Activated CD4-positive, alpha-beta T cell treated with anti-CD3 and anti-CD28 coated beads, Interleukin-2, amount 50 U/mL, for 24 hours (primary cell): ENCODE data around the gene KDM4C.
"Not testable (repeated sequence)": the region's sequence is repeated elsewhere in the genome, so short reads cannot be mapped to it uniquely, and the experiment has no call there.

Experiments
- DNase-seq, 2 donors: peaks; one replicate each; pipeline ENCODE4 v3.0.0-alpha.2; 2020; ENCODE audit warnings: low read depth in 1 of 2, low spot score in 1 of 2

KDM4C gene

DNA sequence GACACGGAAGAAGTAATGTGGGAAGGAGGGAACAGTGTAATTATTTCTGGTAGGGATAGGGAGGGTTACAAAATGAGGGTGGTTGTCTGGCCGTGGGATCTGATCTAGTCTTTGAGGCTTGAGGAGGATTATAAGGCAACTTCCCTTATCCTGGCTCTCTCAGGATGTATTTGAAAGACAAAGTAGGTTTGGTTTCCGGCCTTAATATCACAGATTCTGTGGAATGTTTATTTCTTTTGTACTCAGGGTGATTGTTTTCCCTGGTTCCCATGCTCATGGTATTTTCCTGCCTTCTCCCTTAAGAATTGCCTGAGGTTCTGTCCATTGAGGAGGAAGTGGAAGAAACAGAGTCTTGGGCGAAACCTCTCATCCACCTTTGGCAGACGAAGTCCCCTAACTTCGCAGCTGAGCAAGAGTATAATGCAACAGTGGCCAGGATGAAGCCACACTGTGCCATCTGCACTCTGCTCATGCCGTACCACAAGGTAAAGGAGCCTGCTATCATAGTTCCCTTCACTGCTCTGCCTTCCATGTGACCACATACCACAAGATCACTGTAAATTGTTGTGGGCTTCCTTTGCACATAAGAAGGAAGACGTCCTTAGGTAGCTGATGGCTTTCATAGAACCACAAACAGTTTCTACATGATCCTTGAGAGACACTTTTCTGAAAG, 253.8 kb downstream of the KDM4C start:
- DNase-seq, result no peak

DNA sequence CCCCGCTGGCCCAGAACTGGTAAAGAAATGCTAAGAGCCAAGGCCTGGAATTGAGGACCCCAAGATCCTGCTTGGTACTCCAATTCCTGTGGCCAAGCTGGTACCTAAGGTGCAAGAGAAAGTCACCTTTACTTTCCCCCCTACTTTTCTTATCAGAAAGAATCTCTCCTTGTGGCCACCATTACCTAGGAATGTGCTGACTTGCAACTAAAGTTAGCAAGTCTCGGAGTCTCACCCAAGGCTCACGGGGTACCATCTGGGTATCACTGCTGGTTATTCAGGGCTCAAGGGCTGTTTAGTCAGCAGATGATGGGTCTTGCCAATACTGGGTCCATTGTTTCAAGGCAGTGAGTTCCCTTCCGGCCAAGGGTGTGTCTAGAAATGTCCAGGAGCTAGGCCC, 270.2 kb downstream of the KDM4C start:
- no peak for DNase-seq

DNA sequence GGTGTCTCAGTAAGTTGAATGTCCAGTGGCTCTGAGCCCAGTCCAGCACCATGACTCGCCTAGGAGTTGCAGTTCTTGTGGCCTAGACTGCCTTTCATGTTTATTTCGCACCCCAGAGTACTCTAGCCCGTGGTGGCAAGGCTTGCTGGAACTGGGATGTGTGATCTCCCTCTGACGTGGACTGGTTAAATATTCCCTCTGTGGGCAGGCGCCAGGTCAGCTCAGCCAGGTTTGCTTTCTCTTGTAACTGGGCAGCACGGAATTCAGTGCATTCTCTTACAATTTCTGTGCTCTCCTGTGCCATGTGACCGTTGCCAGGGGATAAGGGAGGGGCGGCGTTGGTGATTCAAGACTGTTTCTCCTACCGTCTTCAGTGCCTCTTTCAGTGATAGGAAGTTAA, 270.8 kb downstream of the KDM4C start:
- no peak for DNase-seq

DNA sequence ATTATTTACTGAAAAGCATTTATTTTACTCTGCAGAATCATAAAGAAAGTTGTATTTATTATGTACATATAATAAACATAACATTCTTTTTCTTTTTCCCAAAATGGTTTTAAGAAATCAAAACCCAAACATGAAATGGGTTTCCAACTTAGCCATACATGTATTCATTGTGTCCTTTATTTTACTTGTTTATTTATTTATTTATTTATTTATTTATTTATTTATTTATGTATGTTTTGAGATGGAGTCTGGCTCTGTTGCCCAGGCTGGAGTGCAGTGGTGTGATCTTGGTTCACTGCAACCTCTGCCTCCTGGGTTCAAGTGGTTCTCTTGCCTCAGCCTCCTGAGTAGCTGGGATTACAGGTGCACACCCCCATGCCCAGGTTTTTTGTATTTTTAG, 273.2 kb downstream of the KDM4C start:
- not testable (repeated sequence) for DNase-seq

DNA sequence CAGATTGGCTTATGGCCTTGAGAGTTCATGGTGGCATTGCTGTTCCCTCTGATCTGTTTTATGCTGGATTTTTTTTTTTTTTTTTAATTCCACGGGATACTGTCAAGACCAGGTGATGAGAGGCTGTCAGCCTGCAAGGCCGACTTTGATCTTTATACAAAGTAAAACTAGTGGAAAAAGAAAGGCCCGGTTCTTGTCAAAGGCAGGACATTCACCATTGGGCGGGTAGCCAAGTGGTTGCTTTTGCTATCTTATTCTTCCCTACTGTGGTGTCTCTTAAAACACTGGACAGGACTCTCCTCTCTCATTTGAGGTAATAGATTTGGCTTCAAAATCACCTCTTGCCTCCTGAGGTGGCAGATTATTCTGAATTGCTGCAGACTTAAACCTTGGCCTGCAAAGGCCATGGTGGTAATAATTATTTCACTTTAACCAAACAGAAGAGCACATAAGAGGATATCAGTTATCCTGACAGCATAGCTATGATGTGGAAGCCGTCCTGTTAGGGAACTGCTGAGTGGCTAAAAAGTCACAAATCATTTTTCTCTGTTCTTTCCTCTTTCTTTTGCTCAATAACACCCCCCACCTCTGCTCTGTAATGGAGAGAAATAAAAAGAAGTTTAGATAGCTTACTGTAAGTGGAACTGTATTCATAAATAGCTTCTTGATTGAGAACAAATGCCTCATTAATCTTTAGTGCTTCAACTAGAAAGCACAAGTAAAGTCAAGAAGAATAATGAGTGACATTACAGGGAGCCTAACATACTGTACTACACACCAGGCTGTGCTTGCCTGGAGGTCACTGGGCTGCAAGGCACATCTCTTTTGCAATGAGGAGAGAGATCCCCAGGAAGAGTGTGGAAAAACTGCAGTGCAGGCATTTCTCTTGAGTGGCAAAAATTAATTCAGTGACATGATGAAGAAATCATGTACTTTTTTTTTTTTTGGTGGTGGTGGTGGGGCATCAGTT, 275.6 kb downstream of the KDM4C start:
- no peak for DNase-seq

DNA sequence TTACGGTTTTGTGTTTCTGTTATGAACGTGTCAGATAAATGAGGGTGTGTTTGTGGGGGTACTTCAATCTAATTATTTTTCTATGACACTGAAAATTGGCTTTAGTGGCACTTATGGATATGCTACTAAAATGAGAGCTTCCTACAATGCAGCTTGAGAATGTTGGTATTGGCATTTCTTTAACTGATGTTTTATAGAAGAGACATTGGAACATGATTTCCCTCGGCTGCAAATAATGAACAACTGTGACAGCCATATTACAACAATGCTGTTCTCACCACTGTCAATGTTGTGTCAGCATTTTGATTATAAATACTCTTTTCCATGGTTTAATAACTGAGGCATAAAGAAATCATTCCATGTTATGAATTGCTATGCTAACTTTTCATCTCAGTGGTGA, 279.4 kb downstream of the KDM4C start:
- no peak for DNase-seq

DNA sequence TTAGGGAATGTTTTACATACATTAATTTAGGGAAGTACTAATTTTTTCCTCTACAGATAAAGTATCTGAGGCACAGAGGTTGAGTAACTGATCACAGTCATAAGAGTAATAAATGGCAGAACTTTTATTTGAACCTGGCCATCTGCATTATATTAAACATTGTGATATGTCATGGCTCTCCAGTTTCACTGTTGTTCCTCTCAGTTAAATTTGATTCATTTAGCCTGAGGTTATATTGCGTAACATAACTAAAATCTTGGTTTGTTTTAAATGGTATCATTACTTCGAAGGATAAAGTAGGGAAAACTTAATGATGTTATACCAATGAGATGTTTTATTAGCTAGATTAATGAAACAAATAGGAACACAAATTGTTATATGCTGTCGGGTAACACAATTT, 284.4 kb downstream of the KDM4C start:
- DNase-seq, result no peak

DNA sequence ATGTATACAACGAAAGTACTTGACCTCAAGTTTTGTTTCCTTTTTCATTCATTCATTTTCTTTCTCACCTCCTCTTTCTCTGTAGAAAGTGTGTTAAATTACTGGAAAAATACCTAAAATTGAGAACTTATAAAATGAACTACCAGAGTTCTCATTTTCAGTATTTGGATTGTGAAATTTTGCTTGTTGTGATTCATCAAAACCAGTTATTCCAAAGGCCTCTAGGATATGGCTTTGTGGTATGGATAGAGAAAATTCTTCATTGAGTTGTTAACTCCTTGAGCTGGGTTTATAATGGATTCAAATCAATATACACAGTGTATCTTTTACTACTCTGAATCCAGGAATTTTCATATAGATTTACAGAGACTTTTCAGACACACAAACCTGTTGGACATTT, 287.6 kb downstream of the KDM4C start:
- DNase-seq, result no peak

DNA sequence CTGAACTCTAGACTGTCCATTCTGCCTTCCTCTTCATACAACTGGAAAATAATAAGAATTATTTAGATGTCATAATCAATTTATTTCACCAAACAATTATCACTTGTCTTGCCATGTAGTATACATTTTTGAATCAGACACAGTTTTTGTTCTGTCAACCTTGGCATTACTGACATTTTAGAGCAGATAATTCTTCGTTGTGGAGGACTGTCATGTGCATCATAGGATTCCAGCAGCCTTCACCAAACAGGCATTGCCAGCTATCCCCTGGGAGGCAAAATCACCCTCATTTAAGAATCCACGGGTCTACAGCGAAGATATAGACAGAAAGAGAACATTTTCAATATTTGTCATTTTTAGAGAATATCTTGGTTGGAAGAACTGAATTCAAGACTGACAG, 293.9 kb downstream of the KDM4C start:
- DNase-seq, result no peak

DNA sequence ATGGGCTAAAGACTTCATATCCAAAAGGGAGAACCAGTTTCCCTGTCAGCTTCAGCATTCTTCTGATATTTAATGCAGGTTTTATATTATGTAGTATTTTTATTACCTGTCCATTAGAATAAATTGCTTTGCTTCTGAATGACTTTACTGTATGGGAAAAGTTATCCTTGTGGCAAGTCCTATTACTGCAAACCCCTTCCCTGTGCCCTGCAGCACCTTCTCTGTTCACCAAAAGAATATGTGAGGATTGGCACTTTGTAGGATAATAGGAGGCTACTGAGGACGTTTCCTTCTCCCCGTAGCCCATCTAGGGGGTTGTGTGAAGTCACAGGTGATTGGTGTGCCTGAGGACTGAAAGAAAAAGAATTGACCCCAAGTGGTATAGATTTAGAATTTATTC, 296.1 kb downstream of the KDM4C start:
- no peak for DNase-seq

DNA sequence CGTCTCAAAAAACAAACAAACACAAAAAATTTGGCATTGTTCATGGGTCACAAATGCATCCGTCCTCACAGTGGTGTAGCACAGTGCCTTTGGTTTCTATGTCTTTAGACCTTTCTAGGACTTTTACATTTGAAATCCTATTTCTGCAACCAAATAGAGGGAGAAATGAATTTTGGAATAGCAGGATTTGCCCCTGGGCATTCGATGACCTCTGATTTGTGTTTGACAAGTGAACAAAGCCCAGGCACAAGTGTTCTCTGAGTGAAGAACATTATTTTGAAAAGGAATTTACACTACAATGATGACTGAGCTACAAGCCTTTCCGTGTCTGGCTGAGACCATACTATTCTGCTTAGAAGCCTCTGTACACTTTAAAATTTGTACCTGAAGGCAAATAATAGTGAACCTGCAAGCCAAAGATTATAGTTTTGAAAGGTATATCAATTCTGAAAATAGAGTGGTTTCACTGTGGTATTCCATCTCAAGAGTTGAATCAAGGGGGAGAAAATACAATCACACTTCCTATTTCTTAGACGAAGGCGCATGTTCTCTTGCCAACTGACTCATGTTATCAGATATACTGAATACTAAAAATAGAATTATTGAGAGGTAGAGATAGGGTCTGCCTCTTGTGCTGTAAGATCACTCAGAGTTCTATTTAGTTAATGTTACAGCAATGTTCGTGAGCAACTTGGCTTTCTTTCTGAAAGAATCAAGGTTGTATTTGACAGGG, 297.6 kb downstream of the KDM4C start:
- no peak for DNase-seq

DNA sequence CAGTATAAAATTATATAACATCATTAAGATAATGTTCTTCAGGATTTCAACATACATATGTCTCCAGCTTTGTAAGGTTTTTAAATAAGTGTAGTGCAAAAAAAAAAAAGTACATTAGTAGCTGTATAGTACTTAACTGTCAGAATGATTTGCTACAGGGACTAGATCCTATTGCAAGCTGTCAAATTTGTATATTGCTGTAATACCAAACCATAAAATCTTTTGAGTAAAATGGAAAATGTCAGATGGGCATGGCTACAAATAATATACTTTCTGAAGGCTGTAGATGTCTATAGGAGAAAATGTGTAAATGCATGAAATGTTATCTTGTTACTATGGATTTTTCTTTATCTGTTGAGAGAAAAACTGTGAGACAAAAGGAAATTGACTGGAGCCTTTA, 298.5 kb downstream of the KDM4C start:
- no peak for DNase-seq

DNA sequence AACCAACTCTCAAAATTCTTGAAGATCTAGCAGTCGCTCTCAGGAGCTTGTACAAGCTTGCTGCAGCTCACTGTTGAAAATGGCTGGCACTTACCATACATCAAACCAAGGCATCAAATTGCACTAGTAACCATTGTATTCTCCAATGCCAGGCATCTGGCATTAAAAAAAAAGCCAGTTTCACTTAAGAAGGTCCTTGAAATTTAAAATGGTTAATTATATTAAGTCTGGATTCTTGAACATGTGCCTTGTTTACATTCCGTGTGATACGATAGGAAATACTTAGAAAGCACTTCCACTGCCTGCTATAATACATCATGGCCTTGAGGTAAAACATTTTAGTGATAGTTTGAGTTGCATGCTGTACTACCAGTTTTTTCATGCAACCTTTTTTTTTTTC, 300.7 kb downstream of the KDM4C start:
- DNase-seq, result no peak

DNA sequence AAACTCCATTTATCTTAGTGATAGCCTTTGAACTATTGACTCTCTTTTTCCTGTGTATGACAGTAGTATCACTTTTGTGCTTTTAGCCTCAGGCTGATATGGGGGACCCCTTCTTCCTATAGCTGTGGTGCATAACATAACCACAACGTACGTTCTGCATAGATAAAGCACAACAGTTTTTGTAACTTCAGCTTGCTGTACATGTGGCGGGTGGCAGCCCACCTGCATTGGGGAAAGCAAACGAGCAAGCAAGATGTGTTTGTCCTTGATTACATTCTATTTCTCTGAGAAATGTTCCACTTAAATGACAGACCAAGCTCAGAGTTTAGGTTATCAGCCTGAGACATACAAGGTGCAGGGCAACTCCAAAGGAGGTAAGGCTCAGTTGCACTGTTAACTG, 309.4 kb downstream of the KDM4C start:
- DNase-seq, result no peak

DNA sequence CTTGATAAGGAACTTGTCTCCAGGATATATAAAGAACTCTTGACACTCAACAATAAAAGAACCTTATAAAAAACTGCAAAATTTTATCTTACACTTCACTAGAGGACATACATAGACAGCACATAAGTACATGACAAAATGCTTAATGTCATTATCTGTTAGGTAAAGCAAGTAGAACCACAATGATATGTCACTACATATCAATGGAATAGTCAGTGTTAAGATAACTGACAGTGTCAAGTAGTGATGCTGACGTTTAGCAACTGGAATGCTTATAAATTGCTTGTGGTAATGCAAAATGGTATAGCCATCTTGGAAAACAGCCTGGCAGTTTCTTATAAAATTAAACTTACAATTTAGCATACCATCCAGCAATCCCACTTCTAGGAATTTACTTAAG, 314.1 kb downstream of the KDM4C start:
- DNase-seq, result no peak

DNA sequence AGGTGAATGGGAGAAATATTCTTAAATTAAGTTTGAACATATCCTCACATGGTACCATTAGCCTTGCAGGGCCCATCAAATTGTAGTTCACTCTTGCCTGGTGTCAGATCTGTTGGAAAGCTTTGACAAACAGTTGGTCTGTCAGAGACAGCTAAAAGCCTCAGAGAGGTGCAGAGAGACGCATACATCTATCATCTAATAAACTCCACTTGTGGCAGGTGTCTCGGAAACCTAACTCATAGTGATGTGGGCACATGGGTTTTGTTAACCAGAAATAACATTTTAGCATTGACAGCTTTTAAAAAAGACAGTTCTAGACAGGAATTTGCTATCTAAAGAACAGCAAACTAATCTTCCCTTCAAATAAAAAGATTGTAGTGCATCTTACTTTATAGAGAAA, 315.9 kb downstream of the KDM4C start:
- DNase-seq, result no peak

DNA sequence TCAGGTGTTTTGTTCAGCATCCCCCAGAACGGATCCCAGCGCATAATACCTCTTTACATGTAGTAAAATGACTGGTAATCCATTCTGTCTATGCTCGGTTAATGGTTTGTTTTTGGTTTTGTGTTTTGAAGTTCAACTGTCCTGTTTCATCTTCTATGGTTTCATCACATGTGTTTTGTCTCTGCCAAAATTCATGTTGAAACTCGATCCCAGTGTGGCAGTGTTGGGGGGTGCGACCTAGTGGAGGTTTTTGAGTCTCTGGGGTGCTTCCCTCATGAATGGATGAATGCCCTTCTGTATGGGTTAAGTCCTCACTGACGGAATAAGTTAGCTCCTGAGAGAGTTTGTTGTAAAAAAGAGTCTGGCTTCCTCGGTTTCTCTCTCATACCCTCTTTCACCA, 317.4 kb downstream of the KDM4C start:
- DNase-seq, result no peak

DNA sequence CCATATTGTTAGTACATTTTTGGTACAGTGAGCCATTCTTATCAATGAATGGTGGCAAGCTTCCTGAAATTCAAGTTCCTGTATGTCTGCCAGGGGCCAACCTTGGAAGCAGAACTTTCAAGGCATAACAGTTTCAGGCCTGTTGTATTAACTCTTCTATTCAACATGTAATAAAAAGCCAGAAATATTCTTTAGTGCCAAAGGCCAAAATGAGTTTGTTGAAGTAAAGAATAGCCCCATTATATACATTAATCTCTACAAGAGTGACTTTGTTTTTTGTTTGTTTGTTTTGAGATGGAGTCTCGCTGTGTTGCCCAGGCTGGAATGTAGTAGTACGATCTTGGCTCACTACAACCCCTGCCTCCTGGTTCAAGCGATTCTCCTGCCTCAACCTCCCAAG, 321.3 kb downstream of the KDM4C start:
- DNase-seq, result no peak

DNA sequence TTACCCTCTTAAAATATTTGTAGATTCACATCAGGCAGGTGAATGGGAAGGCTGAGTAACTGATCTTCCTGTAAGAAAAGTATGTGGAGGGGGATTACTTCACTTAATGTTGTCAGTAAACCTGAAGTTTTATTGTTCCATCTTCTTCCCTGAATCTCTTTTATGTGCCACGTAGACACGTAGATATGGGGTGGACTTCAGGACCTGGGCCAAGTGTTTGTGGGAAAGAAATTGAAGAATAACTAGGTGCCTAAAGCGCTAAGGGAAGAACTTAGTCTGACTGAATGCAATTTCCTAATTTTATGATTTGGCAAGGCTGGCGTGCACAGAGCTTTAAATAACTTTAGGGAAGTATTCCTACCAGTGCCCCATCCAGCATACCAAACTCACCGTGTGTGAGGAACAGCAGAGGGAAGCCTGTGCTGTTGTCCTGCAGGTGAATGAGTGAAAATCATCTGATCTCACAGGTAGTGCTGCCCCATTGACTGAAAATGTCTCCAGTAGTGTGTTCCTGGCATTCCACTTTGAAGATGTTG, 323.4 kb downstream of the KDM4C start:
- no peak for DNase-seq

DNA sequence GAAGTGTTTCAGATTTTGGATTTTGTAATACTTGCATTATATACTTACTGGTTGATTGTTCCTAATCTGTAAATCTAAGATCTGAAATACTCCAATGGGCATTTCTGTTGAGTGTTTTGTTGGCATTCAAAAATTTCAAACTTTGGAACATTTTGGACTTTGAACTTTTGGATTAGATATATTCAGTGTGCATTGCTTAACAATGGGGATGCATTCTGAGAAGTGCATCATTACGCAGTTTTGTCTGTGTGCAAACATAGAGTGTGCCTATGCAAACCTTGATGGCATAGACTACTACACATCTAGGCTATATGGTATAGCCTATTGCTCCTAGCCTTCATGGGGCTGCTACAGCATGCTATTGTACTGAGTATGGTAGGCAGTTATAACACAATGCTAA, 325.4 kb downstream of the KDM4C start:
- no peak for DNase-seq

DNA sequence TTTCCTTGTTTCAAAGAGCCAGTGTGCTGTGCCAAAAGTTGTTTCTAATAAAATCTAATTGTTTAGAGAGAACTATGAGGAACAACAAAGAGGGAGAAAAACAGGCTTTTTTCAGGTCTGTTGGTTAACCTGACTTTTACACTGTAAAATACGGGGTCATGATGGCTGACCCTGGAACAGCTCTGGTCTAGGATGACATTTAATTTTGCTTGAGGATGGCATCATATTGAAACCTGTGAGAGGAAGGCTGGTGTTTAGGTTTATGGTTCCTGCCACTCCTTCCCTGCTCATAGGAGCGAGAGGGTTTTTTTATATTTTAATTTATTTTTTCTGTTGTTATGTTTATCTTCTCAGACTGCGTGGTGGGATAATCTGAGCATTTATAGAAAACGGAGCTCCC, 327.6 kb downstream of the KDM4C start:
- no peak for DNase-seq

DNA sequence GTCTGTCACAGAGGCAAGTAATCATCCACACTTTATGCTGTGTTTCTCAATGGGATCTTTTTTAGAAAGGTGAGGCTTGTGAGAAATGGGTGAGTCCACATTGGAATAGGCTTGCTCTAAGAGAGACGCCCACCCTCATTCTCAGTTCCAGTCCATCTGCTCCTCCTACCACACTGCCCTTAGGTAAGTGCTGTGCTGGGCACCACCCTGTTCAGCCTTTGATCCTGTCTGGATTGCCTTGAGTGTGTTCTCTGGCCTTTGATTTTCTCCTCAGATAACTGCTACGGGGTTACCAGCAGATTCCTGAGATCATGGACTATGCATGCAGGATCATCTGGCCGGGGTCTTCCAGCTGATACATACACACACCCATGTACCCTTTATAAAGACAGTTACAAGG, 328.6 kb downstream of the KDM4C start:
- DNase-seq, result no peak
